ENCODE measurements around the gene LY9.

LY9 gene

GRCh38 chr1:160795951-160796383 is at the start of gene LY9:
TSS of gene LY9 (plus strand) at chr1:160796174. CDS start at chr1:160796188, 14 bp downstream.
- DNase-seq (ENCODE audit: low spot score): no peak

- no peak for DNase-seq (ENCODE audit: low spot score)
Observed at GRCh38 chr1:160746836-160747500, 49.0 kb upstream of the LY9 start.

GRCh38 chr1:160747717-160748116 is 48.3 kb upstream of the LY9 start:
- no peak for DNase-seq (ENCODE audit: low spot score)

- no peak for DNase-seq (ENCODE audit: low spot score)
Observed at GRCh38 chr1:160748181-160748877, 47.6 kb upstream of the LY9 start.

GRCh38 chr1:160748878-160749269 is 47.1 kb upstream of the LY9 start:
- DNase-seq (ENCODE audit: low spot score): no peak

GRCh38 chr1:160750608-160751007 is 45.4 kb upstream of the LY9 start:
- no peak for DNase-seq (ENCODE audit: low spot score)

GRCh38 chr1:160752406-160752805 is 43.6 kb upstream of the LY9 start:
- DNase-seq (ENCODE audit: low spot score): no peak

GRCh38 chr1:160752924-160753323 is 43.0 kb upstream of the LY9 start:
- no peak for DNase-seq (ENCODE audit: low spot score)

- DNase-seq (ENCODE audit: low spot score): no peak
Observed at GRCh38 chr1:160753594-160753993, 42.4 kb upstream of the LY9 start.

- DNase-seq (ENCODE audit: low spot score): no peak
Observed at GRCh38 chr1:160755461-160755860, 40.5 kb upstream of the LY9 start.

- no peak for DNase-seq (ENCODE audit: low spot score)
Observed at GRCh38 chr1:160755911-160756848, 39.8 kb upstream of the LY9 start.

GRCh38 chr1:160756849-160757201 is 39.1 kb upstream of the LY9 start:
- no peak for DNase-seq (ENCODE audit: low spot score)

- DNase-seq (ENCODE audit: low spot score): no peak
Observed at GRCh38 chr1:160758521-160758920, 37.5 kb upstream of the LY9 start.

- no peak for DNase-seq (ENCODE audit: low spot score)
Observed at GRCh38 chr1:160759740-160760139, 36.2 kb upstream of the LY9 start.

GRCh38 chr1:160761046-160761445 is 34.9 kb upstream of the LY9 start:
- DNase-seq (ENCODE audit: low spot score): no peak

- no peak for DNase-seq (ENCODE audit: low spot score)
Observed at GRCh38 chr1:160761886-160762285, 34.1 kb upstream of the LY9 start.

GRCh38 chr1:160763993-160764392 is 32.0 kb upstream of the LY9 start:
- no peak for DNase-seq (ENCODE audit: low spot score)

GRCh38 chr1:160767395-160768294 is 28.3 kb upstream of the LY9 start:
- DNase-seq (ENCODE audit: low spot score): no peak

- DNase-seq (ENCODE audit: low spot score): peak; percentile 19
Observed at GRCh38 chr1:160768295-160768657, 27.7 kb upstream of the LY9 start.

GRCh38 chr1:160772331-160772730 is 23.6 kb upstream of the LY9 start:
- DNase-seq (ENCODE audit: low spot score): no peak

- DNase-seq (ENCODE audit: low spot score): no peak
Observed at GRCh38 chr1:160773093-160773492, 22.9 kb upstream of the LY9 start.

All from HuH-7 (cell line).